OCI-LY7 (cell line): ENCODE measurements around the gene USP24. TPM values are rescaled to one million over a fixed set of nuclear protein-coding genes. Genes with fewer than 3 reads are reported as not detected.

ENCODE experiments used
- BruUV-seq: library from RNA; stranded (reverse); fragments of 400-500 nt; replicated peaks from 2 replicates; lab custom pipeline; 2021; lab: Mats Ljungman, UMichigan
- CTCF ChIA-PET: fragments of 300-600 bp; sonication (Branson Sonifier 250); formaldehyde crosslinking; loops from one replicate; lab custom pipeline; 2022; ENCODE audit warnings: antibody characterized with exemption; ENCODE audit not compliant: unreplicated experiment; lab: Charles Lee
- POLR2A ChIA-PET: fragments of 300-600 bp; sonication (Branson Sonifier 250); formaldehyde crosslinking; loops from one replicate; lab custom pipeline; 2022; ENCODE audit warnings: antibody characterized with exemption; lab: Charles Lee
- DNase-seq: peaks from one replicate; pipeline ENCODE4 v3.0.0-alpha.2; 2015; ENCODE audit warnings: low spot score
- H2AFZ ChIP-seq: fragments of 200-600 bp; sonication (generic), shearing (Covaris generic); 2 replicates; pipeline ENCODE4 v1.6.1; 2014; ENCODE audit warnings: mild to moderate bottlenecking, antibody characterized with exemption, low read length, moderate library complexity
- H3K27ac ChIP-seq: fragments of 200-600 bp; sonication (generic); 2 replicates; pipeline ENCODE4 v1.5.1; 2014; ENCODE audit warnings: mixed run types, low read depth, mild to moderate bottlenecking, moderate library complexity, low read length, inconsistent platforms; ENCODE audit not compliant: poor library complexity, severe bottlenecking
- H3K36me3 ChIP-seq: fragments of 200-600 bp; sonication (generic); 2 replicates; pipeline ENCODE4 v1.6.1; 2014; ENCODE audit warnings: mild to moderate bottlenecking, antibody characterized with exemption, low read length, moderate library complexity, mixed read lengths; ENCODE audit not compliant: insufficient read depth
- H3K4me1 ChIP-seq: fragments of 200-600 bp; sonication (generic); 2 replicates; pipeline ENCODE4 v1.5.1; 2014; ENCODE audit warnings: mild to moderate bottlenecking, low read length; ENCODE audit not compliant: insufficient read depth, poor library complexity, severe bottlenecking
- H3K4me2 ChIP-seq: fragments of 200-600 bp; sonication (generic); 2 replicates; pipeline ENCODE4 v1.6.1; 2014; ENCODE audit warnings: mild to moderate bottlenecking, low read length
- H3K4me3 ChIP-seq: fragments of 200-600 bp; sonication (generic); 2 replicates; pipeline ENCODE4 v1.5.1; 2014; ENCODE audit warnings: mild to moderate bottlenecking, low read depth, low read length; ENCODE audit not compliant: poor library complexity, severe bottlenecking
- H3K79me2 ChIP-seq: fragments of 200-600 bp; sonication (generic); 2 replicates; pipeline ENCODE4 v1.6.1; 2016; ENCODE audit warnings: low read depth, mild to moderate bottlenecking, low read length, moderate library complexity, mixed read lengths; ENCODE audit not compliant: insufficient read depth
- H3K9me2 ChIP-seq: fragments of 200-600 bp; sonication (generic); 2 replicates; pipeline ENCODE4 v1.6.1; 2016; ENCODE audit warnings: mild to moderate bottlenecking, low read length, mixed read lengths; ENCODE audit not compliant: insufficient read depth
- H3K9me3 ChIP-seq: fragments of 200-600 bp; sonication (generic); 2 replicates; pipeline ENCODE4 v1.6.1; 2014; ENCODE audit warnings: mild to moderate bottlenecking, mixed run types, low read length, mixed read lengths
- H4K20me1 ChIP-seq: fragments of 200-600 bp; sonication (generic); 2 replicates; pipeline ENCODE4 v1.6.1; 2014; ENCODE audit warnings: mild to moderate bottlenecking, antibody characterized with exemption, low read length, moderate library complexity, mixed read lengths; ENCODE audit not compliant: insufficient read depth
- CTCF ChIP-seq: fragments of 200-600 bp; sonication (generic); conservative IDR thresholded peaks from 2 replicates; pipeline ENCODE4 v1.5.1; 2014; ENCODE audit warnings: mild to moderate bottlenecking, antibody characterized with exemption, low read length, moderate library complexity, mixed read lengths
- EZH2phosphoT487 ChIP-seq: fragments of 200-600 bp; sonication (generic); IDR thresholded peaks from 2 replicates; pipeline ENCODE4 v1.6.1; 2018; ENCODE audit warnings: low read depth, borderline replicate concordance, mild to moderate bottlenecking, mixed run types, antibody characterized with exemption, low read length, moderate library complexity, mixed read lengths
- intact Hi-C: fragments of 100-400 bp; cut with micrococcal nuclease; formaldehyde crosslinking; loops from one replicate; pipeline ENCODE4 v1.10.0; 2022; ENCODE audit not compliant: unreplicated experiment
- total RNA-seq, 2 experiments: library from RNA; depleted of rRNA in 1 of 2; stranded (reverse); fragments of >200 nt in 1 of 2; shearing (Covaris generic) in 1 of 2; gene quantifications; 2 replicates each; pipeline ENCODE4 v1.2.3, GENCODE V29; 2014 to 2022

USP24 gene
- total RNA-seq, 2 experiments from 2014 or later = 35.1 to 46.3 TPM

GRCh38 chr1:55249646-55250398 lies 34.7 kb upstream of the USP24 start:
- CTCF ChIA-PET = interaction anchor here (1.4 kb wide), 1 partner anchor 10 kb away, joined by 8 read pairs; no protein-coding TSS in a partner anchor
- Histone ChIP-seq H3K36me3 (no peaks in the 10 kb centered on the region), H3K9me3 (no peaks in the 10 kb centered on the region), H3K4me3 (no peak overlapping the region), H3K9me2 (no peaks in the 10 kb centered on the region), H3K4me1 (no peaks in the 10 kb centered on the region), H2AFZ (no peak overlapping the region), H3K27ac (no peak overlapping the region), H3K4me2 (no peak overlapping the region), H3K79me2 (no peaks in the 10 kb centered on the region), H4K20me1 (no peaks in the 10 kb centered on the region)
- POLR2A ChIA-PET = no interaction called here
- no peak for TF ChIP-seq CTCF
- no peak for TF ChIP-seq EZH2phosphoT487
- no TSS peak for BruUV-seq
- no peak for DNase-seq
- intact Hi-C loops = no loop called here

GRCh38 chr1:55246896-55247295 lies 31.7 kb upstream of the USP24 start:
- Histone ChIP-seq H3K36me3 (no peaks in the 10 kb centered on the region), H3K79me2 (no peaks in the 10 kb centered on the region), H3K4me2 (no peak overlapping the region), H2AFZ (no peak overlapping the region), H3K9me3 (no peaks in the 10 kb centered on the region), H3K27ac (no peak overlapping the region), H3K9me2 (no peaks in the 10 kb centered on the region), H3K4me1 (no peaks in the 10 kb centered on the region), H4K20me1 (no peaks in the 10 kb centered on the region), H3K4me3 (no peak overlapping the region)
- no peak for TF ChIP-seq EZH2phosphoT487
- no peak for TF ChIP-seq CTCF
- no TSS peak for BruUV-seq
- no peak for DNase-seq
- intact Hi-C loops = no loop called here
- ChIA-PET CTCF (no interaction called here), POLR2A (interaction anchor here (0.6 kb wide), 1 partner anchor 762 kb away, joined by 3 read pairs; no protein-coding TSS in a partner anchor)

- no peaks in the 10 kb centered on the region for H3K9me3 ChIP-seq
- TF ChIP-seq EZH2phosphoT487 (no peak), CTCF (no peak)
- no peak overlapping the region for H3K27ac ChIP-seq
- H2AFZ ChIP-seq = no peak overlapping the region
- no TSS peak for BruUV-seq
- H4K20me1 ChIP-seq = no peaks in the 10 kb centered on the region
- no peak for DNase-seq
- no peaks in the 10 kb centered on the region for H3K4me1 ChIP-seq
- ChIA-PET POLR2A (interaction anchor here (0.6 kb wide), 1 partner anchor 762 kb away, joined by 3 read pairs; no protein-coding TSS in a partner anchor), CTCF (no interaction called here)
- no peaks in the 10 kb centered on the region for H3K79me2 ChIP-seq
- no peaks in the 10 kb centered on the region for H3K9me2 ChIP-seq
- intact Hi-C loops = no loop called here
- no peak overlapping the region for H3K4me3 ChIP-seq
- H3K4me2 ChIP-seq = no peak overlapping the region
- H3K36me3 ChIP-seq = no peaks in the 10 kb centered on the region
Observed at GRCh38 chr1:55246331-55246730, 31.2 kb upstream of the USP24 start.
